Measurements from ENCODE around the gene SRP68.

GRCh38 chr17:76065775-76066174, 6.5 kb downstream of the SRP68 start:
- TF ChIP-seq CTCF (conservative IDR thresholded peaks at IDR 0.05; ENCODE audit: low read depth, low read length) (no peak), POLR2A (IDR thresholded peaks at IDR 0.05; ENCODE audit: low read depth, low read length) (no peak), BHLHE40 (IDR thresholded peaks at IDR 0.05; ENCODE audit: low read depth, low read length) (no peak), RAD21 (IDR thresholded peaks at IDR 0.05; ENCODE audit: low read length) (no peak), ELK1 (IDR thresholded peaks at IDR 0.05; ENCODE audit: borderline replicate concordance, low read depth, low read length) (no peak)

Measured in IMR-90 (cell line).